IMR-90 (cell line): ENCODE results near the gene HES1. TPM values are rescaled to one million over a fixed set of nuclear protein-coding genes. Genes with fewer than 3 reads are reported as not detected.

Experiments used
- ATAC-seq: fragments of 200-7000 bp; cut with Tn5 transposase; 2 replicates; pipeline ENCODE4 v1.9.1; 2020; ENCODE audit warnings: low read depth, mild to moderate bottlenecking, moderate library complexity
- BruUV-seq: library from RNA; stranded (reverse); fragments of 400-500 nt; replicated peaks from 2 replicates; lab custom pipeline; 2021; lab: Mats Ljungman, UMichigan
- CTCF ChIA-PET: fragments of 300-600 bp; formaldehyde crosslinking; extraction: SDS; loops from one replicate; lab custom pipeline; 2021; ENCODE audit warnings: antibody characterized with exemption; lab: Yijun Ruan, JAX
- POLR2A ChIA-PET: fragments of 300-600 bp; sonication (Branson Sonifier 250); formaldehyde crosslinking; loops from one replicate; lab custom pipeline; 2022; ENCODE audit warnings: antibody characterized with exemption; ENCODE audit not compliant: unreplicated experiment; lab: Charles Lee
- DNase-seq: peaks from one replicate; pipeline ENCODE4 v3.0.0; 2013
- H2AFZ ChIP-seq: replicated peaks from 2 replicates; pipeline ENCODE3; 2013; ENCODE audit warnings: low read length, mild to moderate bottlenecking; ENCODE audit not compliant: poor library complexity
- H2AK5ac ChIP-seq: 2 replicates; pipeline ENCODE4 v1.6.1; 2013; ENCODE audit warnings: low read depth, low read length, inconsistent platforms
- H2AK9ac ChIP-seq: replicated peaks from 2 replicates; pipeline ENCODE3; 2013; ENCODE audit warnings: mild to moderate bottlenecking, low read depth, low read length, moderate library complexity; ENCODE audit not compliant: poor library complexity
- H2BK120ac ChIP-seq: 2 replicates; pipeline ENCODE4 v1.6.1; 2013; ENCODE audit warnings: low read depth, low read length, inconsistent platforms
- H2BK15ac ChIP-seq: 3 replicates; pipeline ENCODE4 v1.6.1; 2013; ENCODE audit warnings: low read depth, low read length, inconsistent platforms
- H2BK20ac ChIP-seq: 2 replicates; pipeline ENCODE4 v1.6.1; 2013; ENCODE audit warnings: low read depth, mild to moderate bottlenecking, inconsistent platforms, low read length, moderate library complexity
- H2BK5ac ChIP-seq: 2 replicates; pipeline ENCODE4 v1.6.1; 2013; ENCODE audit warnings: mild to moderate bottlenecking, low read depth, low read length, inconsistent platforms; ENCODE audit not compliant: poor library complexity, severe bottlenecking
- H3K14ac ChIP-seq: replicated peaks from 2 replicates; pipeline ENCODE4 v1.6.1; 2013; ENCODE audit warnings: low read depth, low read length, inconsistent platforms
- H3K18ac ChIP-seq: 2 replicates; pipeline ENCODE4 v1.6.1; 2013; ENCODE audit warnings: low read depth, low read length, control low read depth
- H3K23ac ChIP-seq: 2 replicates; pipeline ENCODE4 v1.6.1; 2013; ENCODE audit warnings: low read depth, low read length, inconsistent platforms
- H3K27ac ChIP-seq: 2 replicates; pipeline ENCODE4 v1.5.1; 2013; ENCODE audit warnings: mild to moderate bottlenecking, control low read depth, low read length; ENCODE audit not compliant: insufficient read depth
- H3K27me3 ChIP-seq: 2 replicates; pipeline ENCODE4 v1.6.1; 2013; ENCODE audit warnings: low read length; ENCODE audit not compliant: control insufficient read depth, insufficient read depth
- H3K36me3 ChIP-seq: 2 replicates; pipeline ENCODE4 v1.6.1; 2013; ENCODE audit warnings: low read length, mixed read lengths; ENCODE audit not compliant: control insufficient read depth, insufficient read depth
- H3K4ac ChIP-seq: 2 replicates; pipeline ENCODE4 v1.6.1; 2013; ENCODE audit warnings: low read depth, low read length, inconsistent platforms
- H3K4me1 ChIP-seq: 2 replicates; pipeline ENCODE4 v1.6.1; 2013; ENCODE audit warnings: low read length, mixed read lengths; ENCODE audit not compliant: control insufficient read depth, insufficient read depth
- H3K4me2 ChIP-seq: 2 replicates; pipeline ENCODE4 v1.6.1; 2013; ENCODE audit warnings: low read depth, mild to moderate bottlenecking, control low read depth, low read length, moderate library complexity
- H3K4me3 ChIP-seq: 2 replicates; pipeline ENCODE4 v1.5.1; 2013; ENCODE audit warnings: low read depth, mild to moderate bottlenecking, control low read depth, low read length, moderate library complexity; ENCODE audit not compliant: insufficient read depth
- H3K56ac ChIP-seq: 2 replicates; pipeline ENCODE4 v1.6.1; 2013; ENCODE audit warnings: low read length, inconsistent platforms; ENCODE audit not compliant: insufficient read depth; ENCODE audit errors: extremely low read depth
- H3K79me1 ChIP-seq, 2 experiments: 2 replicates each; pipeline ENCODE4 v1.6.1; 2013; ENCODE audit warnings: low read length in 2 of 2, inconsistent platforms in 1 of 2, low read depth in 1 of 2
- H3K9ac ChIP-seq: 2 replicates; pipeline ENCODE4 v1.6.1; 2013; ENCODE audit warnings: low read depth, low read length, control low read depth
- H3K9me1 ChIP-seq: 2 replicates; pipeline ENCODE4 v1.6.1; 2013; ENCODE audit warnings: low read length, inconsistent platforms; ENCODE audit not compliant: insufficient read depth
- H3K9me3 ChIP-seq: 2 replicates; pipeline ENCODE4 v1.6.1; 2013; ENCODE audit warnings: low read length; ENCODE audit not compliant: control insufficient read depth, insufficient read depth
- H4K20me1 ChIP-seq: 2 replicates; pipeline ENCODE4 v1.6.1; 2013; ENCODE audit warnings: low read length, inconsistent platforms; ENCODE audit not compliant: insufficient read depth
- H4K5ac ChIP-seq: 2 replicates; pipeline ENCODE4 v1.6.1; 2013; ENCODE audit warnings: mild to moderate bottlenecking, low read depth, low read length, control low read depth
- H4K8ac ChIP-seq, 2 experiments: 2 replicates each; pipeline ENCODE4 v1.6.1; 2013; ENCODE audit warnings: low read depth in 2 of 2, low read length in 2 of 2, control low read depth in 1 of 2, inconsistent platforms in 1 of 2
- H4K91ac ChIP-seq: 2 replicates; pipeline ENCODE4 v1.6.1; 2013; ENCODE audit warnings: low read depth, low read length, inconsistent platforms; ENCODE audit not compliant: insufficient read depth
- BHLHE40 ChIP-seq: fragments of 150-350 bp; IDR thresholded peaks from 2 replicates; pipeline ENCODE4 v1.6.1; 2016; ENCODE audit warnings: mild to moderate bottlenecking, low read depth, low read length
- POLR2A ChIP-seq: IDR thresholded peaks from 2 replicates; pipeline ENCODE4 v1.6.1; 2012; ENCODE audit warnings: mild to moderate bottlenecking, low read depth, low read length
- WGBS, 2 experiments: methylation state at CpG; one replicate each; pipeline versions ENCODE4 v1.1.5 to v1.1.7; 2013; ENCODE audit warnings: missing lambda C conversion rate in 2 of 2; ENCODE audit not compliant: insufficient read length in 1 of 2; ENCODE audit errors: extremely low coverage in 2 of 2; 5-methylcytosine and 5-hydroxymethylcytosine counted together
- dilution Hi-C: fragments of 300-500 bp; cut with HindIII; formaldehyde crosslinking; loops from one replicate; pipeline ENCODE4 v1.14.3; 2018; ENCODE audit warnings: low sequenced_read_pairs; ENCODE audit not compliant: unreplicated experiment
- in situ Hi-C: fragments of 300-500 bp; cut with MboI; formaldehyde crosslinking; loops from 3 replicates; pipeline ENCODE4 v1.14.3; 2019; ENCODE audit warnings: low sequenced_read_pairs, inconsistent platforms, mixed read lengths
- intact Hi-C: fragments of 100-400 bp; cut with micrococcal nuclease; formaldehyde crosslinking; loops from 2 replicates; pipeline ENCODE4 v1.10.0; 2022
- polyA plus RNA-seq, 3 experiments: library from polyadenylated mRNA; depleted of rRNA; stranded (reverse); fragments of >200 nt; gene quantifications; 2 replicates each; pipeline ENCODE4 v1.2.3, GENCODE V29; 2012; ENCODE audit warnings: low replicate concordance in 1 of 3
- total RNA-seq: library from RNA; depleted of rRNA; stranded (reverse); fragments of >200 nt; gene quantifications from 2 replicates; pipeline ENCODE4 v1.2.3, GENCODE V29; 2012

The HES1 gene
- total and polyA plus RNA-seq, 2 of the 4 experiments (the other 2 are of a cell fraction): 3.6 to 6.7 TPM

- H3K79me1 ChIP-seq: peaks cover 0 to 13% of the 10 kb centered on the region in 2 experiments; a peak in 3 of 4 replicates
- H3K9me1 ChIP-seq: no peaks in the 10 kb centered on the region
- ChIA-PET CTCF (interaction anchor here (2.0 kb wide), 1 partner anchor 359 kb away, joined by 8 read pairs; no protein-coding TSS in a partner anchor), POLR2A (no interaction called here)
- WGBS, 2 experiments: 55 to 100% methylated on average over 1 to 2 of the region's 9 CpGs
- no peaks in the 10 kb centered on the region for H3K27me3 ChIP-seq
- peaks cover 15% of the 10 kb centered on the region for H3K4me1 ChIP-seq
- H3K14ac ChIP-seq: 0 out of 2 replicates have a peak overlapping the region, but pooled peaks have one; percentile 23
- H3K9me3 ChIP-seq: no peaks in the 10 kb centered on the region
- BruUV-seq: no TSS peak
- no peak overlapping the region for H3K9ac ChIP-seq
- H2BK5ac ChIP-seq: no peak overlapping the region
- H2AFZ ChIP-seq: no peak overlapping the region
- H2AK5ac ChIP-seq: no peak overlapping the region; the same call in 1 of the 2 replicates
- no peak overlapping the region for H3K4me2 ChIP-seq
- peak overlapping the region; percentile 46; the same call in 1 of the 2 replicates for H2BK20ac ChIP-seq
- no peak overlapping the region for H3K4me3 ChIP-seq
- ATAC-seq (no peak), DNase-seq (peak; percentile 14)
- H4K20me1 ChIP-seq: no peaks in the 10 kb centered on the region
- intact Hi-C loops (loop anchor here (2.0 to 10.0 kb wide), 5 partner anchors 265 to 473 kb away; no protein-coding TSS in a partner anchor), dilution Hi-C loops (no loop called here), in situ Hi-C loops (loop anchor here (5.0 kb wide), 2 partner anchors 177 to 358 kb away; no protein-coding TSS in a partner anchor)
- H3K36me3 ChIP-seq: no peaks in the 10 kb centered on the region
- H3K18ac ChIP-seq: no peak overlapping the region
- H4K5ac ChIP-seq: no peak overlapping the region
- H2AK9ac ChIP-seq: no peak overlapping the region
- TF ChIP-seq BHLHE40: no peak
- peak; percentile 72 for TF ChIP-seq POLR2A
- H2BK15ac ChIP-seq: peak overlapping the region; percentile 41; the same call in 2 of the 3 replicates
- no peak overlapping the region for H3K27ac ChIP-seq
- no peak overlapping the region for H3K23ac ChIP-seq
- H2BK120ac ChIP-seq: no peak overlapping the region
- no peak overlapping the region; the same call in 1 of the 2 replicates for H4K91ac ChIP-seq
- H3K4ac ChIP-seq: peak overlapping the region; percentile 13; the same call in 1 of the 2 replicates
- H4K8ac ChIP-seq: no peak overlapping the region
- no peak overlapping the region for H3K56ac ChIP-seq
Observed at GRCh38 chr3:194139814-194140391, 4.0 kb downstream of the HES1 start.
